Vagina (tissue), 2 donors: ENCODE measurements around the gene NOP53. TPM values are rescaled to one million over a fixed set of nuclear protein-coding genes. Genes with fewer than 3 reads are reported as not detected.

Experiments used
- DNase-seq, 2 donors: peaks; one replicate each; pipeline ENCODE4 v3.0.0-alpha.2; 2017; ENCODE audit errors: extremely low spot score in 2 of 2
- H3K27ac ChIP-seq: fragments of 200-600 bp; sonication (generic); one replicate; pipeline ENCODE4 v1.5.1; 2019
- H3K27me3 ChIP-seq: fragments of 200-600 bp; sonication (generic); one replicate; pipeline ENCODE4 v1.5.1; 2019
- H3K36me3 ChIP-seq, 2 donors: fragments of 200-600 bp; sonication (generic); one replicate each; pipeline ENCODE4 v1.5.1; 2017 to 2019
- H3K4me1 ChIP-seq: fragments of 200-600 bp; sonication (generic); one replicate; pipeline ENCODE4 v1.5.1; 2019
- H3K4me3 ChIP-seq, 2 donors: fragments of 200-600 bp; sonication (generic); 1 replicate in 1 of 2; 2 replicates in 1 of 2; pipeline ENCODE4 v1.5.1; 2016 to 2019
- H3K9me3 ChIP-seq: fragments of 200-600 bp; sonication (generic); one replicate; pipeline ENCODE4 v1.5.1; 2019
- CTCF ChIP-seq, 3 experiments: fragments of 450-650 bp in 2 of 3; fragments of 200-600 bp in 1 of 3; sonication (generic) in 1 of 3; IDR thresholded peaks; one replicate each; pipeline ENCODE4 v1.5.1; 2017 to 2019; ENCODE audit warnings: antibody characterized with exemption in 3 of 3, mild to moderate bottlenecking in 2 of 3, moderate library complexity in 2 of 3
- POLR2A ChIP-seq, 2 donors: fragments of 450-650 bp; IDR thresholded peaks; one replicate each; pipeline ENCODE4 v1.6.1; 2017; ENCODE audit warnings: antibody characterized with exemption in 2 of 2, mild to moderate bottlenecking in 2 of 2, moderate library complexity in 2 of 2
- POLR2AphosphoS5 ChIP-seq, 2 donors: sonication (generic); formaldehyde crosslinking; IDR thresholded peaks; one replicate each; pipeline ENCODE4 v1.9.0; 2017; ENCODE audit warnings: antibody characterized with exemption in 2 of 2, mild to moderate bottlenecking in 2 of 2, low read depth in 1 of 2; ENCODE audit not compliant: insufficient read depth in 1 of 2
- intact Hi-C: fragments of 100-400 bp; cut with DNase I; formaldehyde crosslinking; loops from one replicate; pipeline ENCODE4 v1.15.1; 2023
- total RNA-seq: library from RNA; depleted of rRNA; stranded (reverse); fragments of >200 nt; gene quantifications from one replicate; pipeline ENCODE4 v1.2.3, GENCODE V29; 2016

NOP53 gene
- total RNA-seq, 1 donor from 2014 or later, result 517 TPM

DNA sequence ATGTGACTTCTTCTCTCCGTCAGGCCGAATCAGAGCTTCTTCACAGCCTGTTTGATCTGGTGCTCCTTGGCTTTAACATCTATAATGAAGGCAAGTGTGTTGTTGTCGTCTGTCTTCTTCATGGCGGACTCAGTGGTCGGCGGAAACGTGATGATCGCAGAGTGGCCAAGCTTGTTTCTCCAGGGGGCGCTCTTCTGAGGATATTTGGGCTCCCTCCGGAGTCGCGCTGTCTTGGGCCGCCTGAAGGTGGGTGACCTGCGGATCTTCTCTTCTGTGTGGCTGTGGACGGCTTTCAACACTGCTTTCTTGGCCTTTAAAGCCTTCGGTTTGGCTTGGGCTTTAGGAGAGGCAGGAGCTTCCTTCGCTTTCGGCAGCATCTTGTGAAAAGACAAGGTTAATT lies 49.2 kb downstream of the NOP53 start:
- Histone ChIP-seq H3K9me3 (no peaks in the 10 kb centered on the region), H3K36me3 (no peaks in the 10 kb centered on the region), H3K27ac (no peak overlapping the region), H3K4me3 (no peak overlapping the region), H3K27me3 (no peaks in the 10 kb centered on the region), H3K4me1 (no peaks in the 10 kb centered on the region)
- intact Hi-C loops, result loop anchor here (5.0 kb wide), 1 partner anchor 42 kb away; no protein-coding TSS in a partner anchor
- no peak for DNase-seq
- TF ChIP-seq CTCF (IDR thresholded peaks at IDR 0.05), result no peak
- TF ChIP-seq POLR2A (IDR thresholded peaks at IDR 0.05), result no peak
- TF ChIP-seq POLR2AphosphoS5 (IDR thresholded peaks at IDR 0.05; ENCODE audit: insufficient read depth in 1 of 2, low read depth in 1 of 2), result no peak

DNA sequence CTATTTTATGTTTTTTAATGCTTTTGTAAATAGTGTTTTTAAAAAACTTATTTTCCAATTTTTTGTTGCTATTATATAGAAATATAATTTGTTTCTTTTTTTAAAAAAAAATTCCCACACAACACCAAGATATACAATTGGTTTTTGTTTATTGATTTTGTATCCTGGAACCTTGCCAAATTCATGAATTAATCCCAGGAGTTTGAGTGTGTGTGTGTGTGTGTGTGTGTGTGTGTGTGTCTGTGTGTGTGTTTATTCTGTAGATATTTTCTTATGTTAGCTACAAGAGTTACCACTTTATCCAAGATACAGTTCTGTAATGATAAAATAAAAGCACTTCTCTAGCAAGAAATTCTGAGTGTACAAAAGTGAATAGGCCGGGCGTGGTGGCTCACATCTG lies 51.4 kb downstream of the NOP53 start:
- no peaks in the 10 kb centered on the region for H3K36me3 ChIP-seq
- TF ChIP-seq CTCF (IDR thresholded peaks at IDR 0.05), result no peak
- TF ChIP-seq POLR2AphosphoS5 (IDR thresholded peaks at IDR 0.05; ENCODE audit: insufficient read depth in 1 of 2, low read depth in 1 of 2), result no peak
- TF ChIP-seq POLR2A (IDR thresholded peaks at IDR 0.05), result no peak
- H3K27me3 ChIP-seq, result no peaks in the 10 kb centered on the region
- H3K4me1 ChIP-seq, result no peaks in the 10 kb centered on the region
- H3K4me3 ChIP-seq, result no peak overlapping the region
- no peak overlapping the region for H3K27ac ChIP-seq
- H3K9me3 ChIP-seq, result no peaks in the 10 kb centered on the region
- DNase-seq, result no peak
- intact Hi-C loops, result no loop called here

GRCh38 chr19:47797996-47798903 lies 52.9 kb downstream of the NOP53 start:
- TF ChIP-seq POLR2AphosphoS5 (IDR thresholded peaks at IDR 0.05; ENCODE audit: insufficient read depth in 1 of 2, low read depth in 1 of 2) (no peak), CTCF (IDR thresholded peaks at IDR 0.05) (no peak), POLR2A (IDR thresholded peaks at IDR 0.05) (no peak)
- intact Hi-C loops, result no loop called here
- H3K4me3 ChIP-seq, result no peak overlapping the region

GRCh38 chr19:47798904-47799266 lies 53.5 kb downstream of the NOP53 start:
- H3K27ac ChIP-seq, result no peak overlapping the region
- no peaks in the 10 kb centered on the region for H3K4me1 ChIP-seq
- no peaks in the 10 kb centered on the region for H3K27me3 ChIP-seq
- no peaks in the 10 kb centered on the region for H3K9me3 ChIP-seq
- H3K4me3 ChIP-seq, result no peak overlapping the region
- TF ChIP-seq POLR2A (IDR thresholded peaks at IDR 0.05) (no peak), CTCF (IDR thresholded peaks at IDR 0.05) (no peak), POLR2AphosphoS5 (IDR thresholded peaks at IDR 0.05; ENCODE audit: insufficient read depth in 1 of 2, low read depth in 1 of 2) (no peak)
- no peak for DNase-seq
- no peaks in the 10 kb centered on the region for H3K36me3 ChIP-seq
- intact Hi-C loops, result no loop called here

More at GRCh38 chr19:47797996-47798903, 52.9 kb downstream of the NOP53 start:
- H3K27ac ChIP-seq, result no peak overlapping the region
- H3K27me3 ChIP-seq, result no peaks in the 10 kb centered on the region
- H3K9me3 ChIP-seq, result no peaks in the 10 kb centered on the region
- H3K4me1 ChIP-seq, result no peaks in the 10 kb centered on the region
- no peak for DNase-seq
- no peaks in the 10 kb centered on the region for H3K36me3 ChIP-seq

DNA sequence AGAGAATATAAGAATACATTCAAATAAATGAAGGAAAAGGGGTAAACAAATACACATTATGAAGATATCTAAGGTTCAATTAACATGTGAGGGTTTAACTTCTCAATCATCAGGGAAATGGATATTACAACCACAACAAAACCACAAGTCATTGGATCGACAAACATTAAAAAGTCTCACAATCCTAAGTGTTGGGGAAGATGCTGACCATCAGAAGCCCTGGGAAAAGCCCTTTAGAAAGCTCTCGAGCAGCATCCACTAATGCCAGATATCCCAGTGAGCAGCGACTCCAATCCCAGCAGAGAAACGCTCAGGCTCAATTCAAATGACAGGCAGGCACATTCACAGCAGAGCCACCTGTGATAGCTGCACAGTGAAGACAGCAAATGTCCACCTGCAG lies 55.9 kb downstream of the NOP53 start:
- Histone ChIP-seq H3K36me3 (no peaks in the 10 kb centered on the region), H3K27me3 (no peaks in the 10 kb centered on the region), H3K9me3 (no peaks in the 10 kb centered on the region), H3K4me1 (no peaks in the 10 kb centered on the region), H3K4me3 (no peak overlapping the region), H3K27ac (no peak overlapping the region)
- DNase-seq, result no peak
- TF ChIP-seq CTCF (IDR thresholded peaks at IDR 0.05), result no peak
- no peak for TF ChIP-seq POLR2A (IDR thresholded peaks at IDR 0.05)
- no peak for TF ChIP-seq POLR2AphosphoS5 (IDR thresholded peaks at IDR 0.05; ENCODE audit: insufficient read depth in 1 of 2, low read depth in 1 of 2)
- intact Hi-C loops, result no loop called here
